AG04450 (cell line): ENCODE data around the gene LMAN1L. TPM values are rescaled to one million over a fixed set of nuclear protein-coding genes. Genes with fewer than 3 reads are reported as not detected.

ENCODE experiments used
- CTCF ChIA-PET: fragments of 300-600, 350-600 bp; formaldehyde crosslinking; extraction: SDS; loops from one replicate; lab custom pipeline; 2022; ENCODE audit warnings: antibody characterized with exemption, inconsistent platforms; lab: Charles Lee
- POLR2A ChIA-PET: fragments of 350-600 bp; formaldehyde crosslinking; extraction: SDS; loops from one replicate; lab custom pipeline; 2021; ENCODE audit warnings: antibody characterized with exemption, inconsistent platforms; lab: Yijun Ruan, JAX
- DNase-seq: peaks from one replicate; pipeline ENCODE4 v3.0.0-alpha.2; 2011; ENCODE audit warnings: low read depth, low spot score
- H3K27ac ChIP-seq: one replicate; pipeline ENCODE4 v1.5.1; 2012; ENCODE audit warnings: low read depth, low read length, control low read depth
- H3K27me3 ChIP-seq: one replicate; pipeline ENCODE4 v1.6.0; 2012; ENCODE audit warnings: low read length; ENCODE audit not compliant: control insufficient read depth, insufficient read depth
- H3K4me3 ChIP-seq: 2 replicates; pipeline ENCODE4 v1.5.1; 2011; ENCODE audit warnings: mild to moderate bottlenecking, low read depth, low read length, control low read depth
- H3K9me3 ChIP-seq: 2 replicates; pipeline ENCODE4 v1.5.1; 2012; ENCODE audit warnings: low read length; ENCODE audit not compliant: control insufficient read depth, insufficient read depth
- polyA plus RNA-seq: library from polyadenylated mRNA; depleted of rRNA; stranded (reverse); fragments of >200 nt; gene quantifications from 2 replicates; pipeline ENCODE4 v1.2.3, GENCODE V29; 2011
- TF ChIP-seq, protein P1 (sequence below): IDR thresholded peaks from 2 replicates; pipeline ENCODE4 v1.5.1; 2011; ENCODE audit warnings: low read depth, low read length, control low read depth, inconsistent platforms

The LMAN1L gene
- polyA plus RNA-seq, 1 experiment, result not detected

DNA sequence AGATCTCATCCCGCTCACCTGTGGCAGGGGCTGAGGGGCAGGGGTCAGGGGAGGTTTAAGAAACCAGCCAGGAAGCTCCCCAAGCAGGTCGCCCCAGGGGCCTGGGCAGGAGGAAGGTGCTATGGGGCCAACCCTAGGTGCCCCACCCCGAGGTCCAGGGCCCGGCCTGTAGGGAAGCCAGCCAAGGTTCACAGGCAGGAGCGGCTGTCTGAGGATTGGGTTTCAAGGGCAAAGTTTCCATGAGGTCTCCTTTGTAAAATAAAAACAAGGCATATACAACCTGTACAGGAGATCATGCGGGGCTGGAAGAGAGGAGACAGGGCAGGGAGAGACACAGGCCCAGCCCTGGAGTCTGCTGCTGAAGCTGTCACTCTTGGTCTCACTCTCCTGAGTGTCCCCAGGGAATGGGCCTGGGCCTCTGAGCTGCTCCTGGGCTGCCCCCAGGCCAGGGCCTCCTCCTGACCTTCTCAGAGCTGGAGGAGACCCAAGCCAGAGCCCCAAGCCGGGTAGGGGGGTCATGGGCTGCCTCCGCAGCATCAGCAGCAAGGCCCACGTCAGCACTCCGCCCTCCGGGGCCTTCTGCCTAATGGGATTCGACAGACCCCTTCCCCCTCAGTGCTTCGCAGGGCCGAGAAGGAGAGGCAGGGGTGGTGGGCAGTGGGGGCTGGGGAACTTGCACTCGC, 19.3 kb downstream of the LMAN1L start:
- no peak for DNase-seq
- CTCF ChIA-PET, result interaction anchor here (1.4 kb wide), 1 partner anchor 51 kb away, joined by 5 read pairs; no protein-coding TSS in a partner anchor
- Histone ChIP-seq H3K27me3 (peaks cover 20% of the 10 kb centered on the region), H3K4me3 (no peak overlapping the region), H3K9me3 (no peaks in the 10 kb centered on the region; the same call in 1 of the 2 replicates), H3K27ac (no peak overlapping the region)
- TF ChIP-seq, protein P1, sequence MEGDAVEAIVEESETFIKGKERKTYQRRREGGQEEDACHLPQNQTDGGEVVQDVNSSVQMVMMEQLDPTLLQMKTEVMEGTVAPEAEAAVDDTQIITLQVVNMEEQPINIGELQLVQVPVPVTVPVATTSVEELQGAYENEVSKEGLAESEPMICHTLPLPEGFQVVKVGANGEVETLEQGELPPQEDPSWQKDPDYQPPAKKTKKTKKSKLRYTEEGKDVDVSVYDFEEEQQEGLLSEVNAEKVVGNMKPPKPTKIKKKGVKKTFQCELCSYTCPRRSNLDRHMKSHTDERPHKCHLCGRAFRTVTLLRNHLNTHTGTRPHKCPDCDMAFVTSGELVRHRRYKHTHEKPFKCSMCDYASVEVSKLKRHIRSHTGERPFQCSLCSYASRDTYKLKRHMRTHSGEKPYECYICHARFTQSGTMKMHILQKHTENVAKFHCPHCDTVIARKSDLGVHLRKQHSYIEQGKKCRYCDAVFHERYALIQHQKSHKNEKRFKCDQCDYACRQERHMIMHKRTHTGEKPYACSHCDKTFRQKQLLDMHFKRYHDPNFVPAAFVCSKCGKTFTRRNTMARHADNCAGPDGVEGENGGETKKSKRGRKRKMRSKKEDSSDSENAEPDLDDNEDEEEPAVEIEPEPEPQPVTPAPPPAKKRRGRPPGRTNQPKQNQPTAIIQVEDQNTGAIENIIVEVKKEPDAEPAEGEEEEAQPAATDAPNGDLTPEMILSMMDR, result no peak
- POLR2A ChIA-PET, result no interaction called here

DNA sequence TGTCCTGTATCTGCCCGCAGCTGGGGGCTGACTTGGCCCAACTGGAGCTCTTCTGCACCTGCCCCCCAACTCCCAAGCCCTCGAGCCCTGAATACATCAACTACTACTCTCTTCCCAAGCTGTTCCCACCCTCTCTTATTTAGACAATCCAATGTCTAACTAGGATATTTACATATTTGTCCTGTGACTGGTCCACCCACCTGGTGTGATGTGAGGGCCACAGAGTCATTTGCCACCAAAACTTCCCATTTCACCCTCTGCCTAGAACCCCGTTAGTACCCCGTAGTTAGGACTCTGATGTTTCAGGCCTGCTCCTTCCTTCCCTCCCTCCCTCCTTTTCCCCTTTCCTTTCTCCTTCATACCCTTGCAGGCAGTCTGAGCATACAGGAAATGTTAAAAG, 20.2 kb downstream of the LMAN1L start:
- ChIA-PET POLR2A (no interaction called here), CTCF (interaction anchor here (1.3 to 1.4 kb wide), 2 partner anchors 52 to 62 kb away, joined by 5 read pairs; no protein-coding TSS in a partner anchor)
- Histone ChIP-seq H3K27me3 (peaks cover 12% of the 10 kb centered on the region), H3K4me3 (no peak overlapping the region), H3K27ac (no peak overlapping the region), H3K9me3 (no peaks in the 10 kb centered on the region; the same call in 1 of the 2 replicates)
- no peak for DNase-seq
- TF ChIP-seq, protein P1, result no peak

DNA sequence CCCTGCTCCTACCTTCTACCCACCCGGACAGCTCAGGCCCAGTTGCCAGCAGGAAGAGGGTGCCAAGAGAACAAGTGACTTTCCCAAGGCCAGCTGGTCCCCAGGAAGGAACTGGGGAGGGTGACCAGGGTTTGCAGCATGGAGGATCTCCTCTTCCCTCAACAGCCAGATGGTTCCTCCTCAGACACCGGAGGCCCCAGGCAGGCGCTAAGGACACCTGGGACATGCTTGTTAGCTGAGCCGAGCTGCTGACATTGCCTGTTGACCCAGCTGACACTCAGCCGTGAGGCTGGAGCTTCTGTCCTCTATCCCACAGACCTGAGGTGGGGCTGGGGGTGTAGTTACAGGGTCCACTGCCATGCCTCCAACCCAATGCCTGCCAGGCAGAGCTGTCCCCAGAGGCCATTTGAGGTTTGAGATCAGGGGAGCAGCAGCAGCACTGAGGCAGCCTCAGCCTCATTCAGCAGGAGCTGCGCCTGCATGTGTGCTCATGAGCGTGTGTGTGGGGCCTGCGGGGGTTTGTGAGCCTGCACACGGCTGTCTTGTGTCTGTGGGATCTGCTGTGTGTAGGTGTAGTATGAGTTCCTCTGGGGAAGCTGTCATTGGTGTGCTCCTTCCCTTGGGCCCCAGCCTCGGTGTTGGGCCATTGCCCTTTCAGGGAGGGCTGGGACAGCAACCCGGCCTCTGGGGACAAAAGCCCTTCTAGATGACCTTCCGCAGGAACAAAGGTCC, 20.9 kb downstream of the LMAN1L start:
- CTCF ChIA-PET, result interaction anchor here (1.3 kb wide), 1 partner anchor 63 kb away, joined by 5 read pairs; no protein-coding TSS in a partner anchor
- POLR2A ChIA-PET, result no interaction called here
- TF ChIP-seq, protein P1, result no peak
- no peak overlapping the region for H3K27ac ChIP-seq
- peaks cover 4% of the 10 kb centered on the region for H3K27me3 ChIP-seq
- no peak overlapping the region for H3K4me3 ChIP-seq
- no peaks in the 10 kb centered on the region for H3K9me3 ChIP-seq
- DNase-seq, result no peak

DNA sequence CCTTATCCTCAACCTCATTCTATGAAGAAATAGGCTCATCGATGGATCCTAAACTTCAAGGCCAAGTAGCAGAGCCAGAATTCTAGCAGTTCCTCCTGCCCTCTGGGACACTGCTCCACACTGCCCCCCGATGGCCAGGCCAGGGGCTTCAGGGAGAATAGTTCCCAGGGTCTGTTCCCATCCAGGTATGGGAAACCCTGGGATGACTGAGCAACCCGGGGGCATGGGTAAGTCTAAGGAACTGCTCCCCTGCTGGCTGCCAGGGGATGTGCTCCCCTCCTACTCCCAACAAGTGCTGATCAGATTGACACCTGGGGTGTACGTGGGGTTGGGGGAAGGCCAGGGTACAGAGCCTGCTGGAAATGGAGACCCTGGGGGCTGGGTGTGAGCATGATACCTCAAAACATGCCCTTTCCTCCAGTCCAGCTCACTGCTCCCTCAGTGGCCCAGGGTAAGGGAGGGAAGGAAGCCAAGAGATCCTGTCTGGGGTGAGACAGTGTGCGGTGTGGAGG, 22.7 kb downstream of the LMAN1L start:
- no peak overlapping the region for H3K27ac ChIP-seq
- TF ChIP-seq, protein P1, result peak; percentile 79
- H3K4me3 ChIP-seq, result no peak overlapping the region
- no peaks in the 10 kb centered on the region for H3K27me3 ChIP-seq
- DNase-seq, result no peak
- no peaks in the 10 kb centered on the region for H3K9me3 ChIP-seq
- POLR2A ChIA-PET, result no interaction called here
- CTCF ChIA-PET, result interaction anchor here (0.5 to 1.1 kb wide), 4 partner anchors 10 to 197 kb away, joined by 4 to 5 read pairs (median 4); no protein-coding TSS in a partner anchor
